ENCODE results near the gene SORCS1.

DNA sequence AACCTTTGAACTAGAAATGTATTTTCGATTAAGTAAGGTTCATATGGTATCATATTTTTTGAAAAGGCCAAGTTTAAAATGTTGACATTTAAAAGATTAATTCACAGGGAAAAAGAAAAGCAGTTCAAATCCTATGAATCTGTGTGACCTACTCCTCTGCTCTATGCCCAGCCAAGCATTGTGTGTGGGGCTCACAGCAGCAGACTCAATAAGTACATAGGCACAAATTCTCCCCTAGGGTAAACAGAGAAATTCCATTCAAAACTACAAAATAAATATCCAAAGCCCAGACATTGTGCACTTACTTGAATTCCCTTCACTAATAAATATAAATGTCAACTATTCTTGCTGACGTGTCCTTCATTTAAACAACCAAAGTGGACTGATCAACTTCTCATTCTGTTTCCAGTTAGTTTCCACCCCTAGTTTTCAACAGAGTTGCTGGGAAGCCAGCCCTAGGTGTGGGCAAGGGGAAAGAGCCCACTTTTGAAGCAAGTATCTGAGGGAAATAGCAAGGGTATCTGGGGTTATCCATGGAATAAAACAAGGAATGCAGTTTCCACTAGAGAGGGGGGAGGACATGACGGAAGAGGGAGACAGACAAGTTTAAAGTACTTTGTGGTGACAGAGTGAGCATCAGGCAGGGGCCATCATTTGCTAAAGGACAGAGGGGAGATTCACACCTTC is 533.3 kb downstream of the SORCS1 start:
- TF ChIP-seq, protein P1, sequence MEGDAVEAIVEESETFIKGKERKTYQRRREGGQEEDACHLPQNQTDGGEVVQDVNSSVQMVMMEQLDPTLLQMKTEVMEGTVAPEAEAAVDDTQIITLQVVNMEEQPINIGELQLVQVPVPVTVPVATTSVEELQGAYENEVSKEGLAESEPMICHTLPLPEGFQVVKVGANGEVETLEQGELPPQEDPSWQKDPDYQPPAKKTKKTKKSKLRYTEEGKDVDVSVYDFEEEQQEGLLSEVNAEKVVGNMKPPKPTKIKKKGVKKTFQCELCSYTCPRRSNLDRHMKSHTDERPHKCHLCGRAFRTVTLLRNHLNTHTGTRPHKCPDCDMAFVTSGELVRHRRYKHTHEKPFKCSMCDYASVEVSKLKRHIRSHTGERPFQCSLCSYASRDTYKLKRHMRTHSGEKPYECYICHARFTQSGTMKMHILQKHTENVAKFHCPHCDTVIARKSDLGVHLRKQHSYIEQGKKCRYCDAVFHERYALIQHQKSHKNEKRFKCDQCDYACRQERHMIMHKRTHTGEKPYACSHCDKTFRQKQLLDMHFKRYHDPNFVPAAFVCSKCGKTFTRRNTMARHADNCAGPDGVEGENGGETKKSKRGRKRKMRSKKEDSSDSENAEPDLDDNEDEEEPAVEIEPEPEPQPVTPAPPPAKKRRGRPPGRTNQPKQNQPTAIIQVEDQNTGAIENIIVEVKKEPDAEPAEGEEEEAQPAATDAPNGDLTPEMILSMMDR (IDR thresholded peaks at IDR 0.05; ENCODE audit: low read depth, low read length) = no peak
- TF ChIP-seq POLR2A (IDR thresholded peaks at IDR 0.05; ENCODE audit: extremely low read depth, insufficient read length) (no peak), MYC (IDR thresholded peaks at IDR 0.05; ENCODE audit: low read depth, low read length) (no peak)

All from NB4 (cell line).